GM23248 (cell line): ENCODE measurements around the gene EVA1C.

ENCODE experiments used
- EZH2 ChIP-seq: fragments of 200-600 bp; sonication (generic); IDR thresholded peaks from 2 replicates; pipeline ENCODE4 v1.6.1; 2018; ENCODE audit warnings: antibody characterized with exemption, mild to moderate bottlenecking; ENCODE audit not compliant: insufficient read depth, poor library complexity, severe bottlenecking
- EZH2phosphoT487 ChIP-seq: fragments of 200-600 bp; sonication (generic); IDR thresholded peaks from 2 replicates; pipeline ENCODE4 v1.6.1; 2018; ENCODE audit warnings: antibody characterized with exemption, moderate library complexity, mild to moderate bottlenecking, low read depth; ENCODE audit not compliant: insufficient read depth

DNA sequence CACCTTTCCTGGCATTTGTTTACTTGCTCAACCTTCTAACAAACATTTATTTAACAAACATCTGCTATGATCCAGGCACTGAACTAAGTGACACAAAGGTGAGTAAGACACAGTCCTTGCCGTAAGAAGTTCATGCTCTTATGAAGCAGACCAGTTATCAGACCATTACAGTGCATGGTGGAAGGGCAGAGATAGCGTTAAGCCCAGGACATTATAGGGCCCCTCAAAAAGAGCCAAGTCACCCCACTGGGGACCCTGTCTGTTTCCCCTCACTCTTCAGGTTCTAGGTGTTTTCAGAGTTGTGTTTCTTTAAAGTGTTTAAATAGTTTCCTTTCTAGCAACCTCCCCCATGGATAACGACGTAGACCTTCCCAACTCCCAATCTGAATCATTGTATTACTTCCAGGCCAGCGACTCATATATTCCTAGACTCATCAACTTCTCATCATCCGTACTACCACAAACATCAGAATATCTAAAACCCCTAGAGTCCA lies 133.5 kb downstream of the EVA1C start:
- TF ChIP-seq EZH2phosphoT487 (no peak), EZH2 (no peak)
